ENCODE data around the gene TECPR1.

GRCh38 chr7:98294798-98295382 lies 42.9 kb upstream of the TECPR1 start:
- TF ChIP-seq CTCF (IDR thresholded peaks at IDR 0.05; ENCODE audit: extremely low read depth in 1 of 2, insufficient read depth in 1 of 2, low read depth in 1 of 2, low read length in 2 of 2) (peak; percentile 58 to 69), MAX (IDR thresholded peaks at IDR 0.05; ENCODE audit: insufficient read depth, insufficient read length) (no peak), MYC (IDR thresholded peaks at IDR 0.05; ENCODE audit: low read depth, low read length) (no peak), EZH2 (IDR thresholded peaks at IDR 0.05; ENCODE audit: borderline replicate concordance, low read depth, low read length, severe bottlenecking) (no peak), GATA2 (IDR thresholded peaks at IDR 0.05; ENCODE audit: insufficient read depth, insufficient read length, low read depth, low read length) (no peak)
